ENCODE results near the gene SLC4A2. TPM values are rescaled to one million over a fixed set of nuclear protein-coding genes. Genes with fewer than 3 reads are reported as not detected.
A peak's percentile ranks its signal among the peaks of the same experiment; 100 is the strongest.

Gene SLC4A2
- total RNA-seq, 2 donors from 2014 or later = 114 to 135 TPM

DNA sequence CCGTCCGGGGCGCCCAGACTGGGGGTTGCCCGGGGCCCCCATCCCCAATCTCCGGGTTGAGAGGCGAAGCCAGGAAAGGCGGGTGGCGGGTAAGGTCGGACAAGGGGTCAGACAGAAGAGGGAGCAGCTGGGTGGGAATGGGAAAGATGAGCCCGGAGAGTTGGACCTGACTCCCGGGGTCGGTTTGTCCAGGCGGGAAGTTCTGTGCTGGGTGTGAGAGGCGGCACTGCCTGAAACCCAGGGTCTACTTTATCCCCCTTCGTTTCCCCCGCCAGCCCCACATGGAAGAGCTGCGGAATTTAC is 675 bp downstream of the SLC4A2 start:
- H3K27ac Mint-ChIP-seq = peak overlapping the region; percentile 95
- H3K9me3 Mint-ChIP-seq = no peaks in the 10 kb centered on the region
- H3K36me3 Mint-ChIP-seq (ENCODE audit: low read depth) = peaks cover 29% of the 10 kb centered on the region
- no peaks in the 10 kb centered on the region for H3K27me3 Mint-ChIP-seq
- ATAC-seq (replicated peaks) = no peak
- peak overlapping the region; percentile 95 for H3K4me3 Mint-ChIP-seq
- peaks cover 21% of the 10 kb centered on the region for H3K4me1 Mint-ChIP-seq

DNA sequence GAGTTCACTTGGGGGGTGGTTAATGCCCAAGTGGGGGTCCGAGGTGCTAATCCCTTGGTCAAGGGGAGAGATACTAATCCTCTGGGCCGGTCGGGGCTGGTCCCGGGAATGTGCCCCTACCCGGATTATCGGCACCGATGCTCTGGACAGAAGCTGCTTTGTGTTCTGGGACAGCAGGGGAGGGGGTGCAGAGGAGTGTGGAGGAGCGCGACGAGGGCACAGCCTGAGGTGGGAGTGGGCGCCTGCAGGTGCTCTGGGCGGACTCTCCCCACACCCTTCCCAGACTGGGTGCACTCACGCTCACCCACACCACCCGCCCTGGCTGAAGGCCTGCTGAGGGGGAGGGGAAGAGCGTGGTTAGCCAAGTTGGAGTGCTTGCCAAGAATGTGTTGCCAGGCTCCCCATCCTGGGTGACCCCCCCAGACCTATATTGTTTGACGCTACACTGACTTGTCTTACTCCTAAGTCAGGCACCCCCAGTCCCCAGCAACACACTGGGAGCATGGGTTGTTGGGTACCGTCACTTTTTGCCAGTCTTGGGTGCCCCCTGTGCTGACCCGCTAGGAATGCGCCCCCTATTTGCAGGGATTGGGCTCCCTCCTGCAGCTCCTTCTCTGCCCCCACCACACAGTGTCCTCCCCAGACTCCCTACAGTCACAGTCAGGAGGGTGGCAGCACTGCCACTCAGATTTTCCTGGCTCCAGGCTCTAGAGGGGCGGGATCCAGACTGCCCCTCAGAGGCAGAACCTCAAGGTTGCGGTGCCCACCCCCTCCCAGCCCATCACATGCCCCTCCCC is 1.2 kb downstream of the SLC4A2 start:
- no peaks in the 10 kb centered on the region for H3K9me3 Mint-ChIP-seq
- peaks cover 35% of the 10 kb centered on the region for H3K36me3 Mint-ChIP-seq (ENCODE audit: low read depth)
- no peak for ATAC-seq (replicated peaks)
- H3K27ac Mint-ChIP-seq = peak overlapping the region; percentile 95
- peak overlapping the region; percentile 95 for H3K4me3 Mint-ChIP-seq
- H3K4me1 Mint-ChIP-seq = peaks cover 21% of the 10 kb centered on the region
- no peaks in the 10 kb centered on the region for H3K27me3 Mint-ChIP-seq

DNA sequence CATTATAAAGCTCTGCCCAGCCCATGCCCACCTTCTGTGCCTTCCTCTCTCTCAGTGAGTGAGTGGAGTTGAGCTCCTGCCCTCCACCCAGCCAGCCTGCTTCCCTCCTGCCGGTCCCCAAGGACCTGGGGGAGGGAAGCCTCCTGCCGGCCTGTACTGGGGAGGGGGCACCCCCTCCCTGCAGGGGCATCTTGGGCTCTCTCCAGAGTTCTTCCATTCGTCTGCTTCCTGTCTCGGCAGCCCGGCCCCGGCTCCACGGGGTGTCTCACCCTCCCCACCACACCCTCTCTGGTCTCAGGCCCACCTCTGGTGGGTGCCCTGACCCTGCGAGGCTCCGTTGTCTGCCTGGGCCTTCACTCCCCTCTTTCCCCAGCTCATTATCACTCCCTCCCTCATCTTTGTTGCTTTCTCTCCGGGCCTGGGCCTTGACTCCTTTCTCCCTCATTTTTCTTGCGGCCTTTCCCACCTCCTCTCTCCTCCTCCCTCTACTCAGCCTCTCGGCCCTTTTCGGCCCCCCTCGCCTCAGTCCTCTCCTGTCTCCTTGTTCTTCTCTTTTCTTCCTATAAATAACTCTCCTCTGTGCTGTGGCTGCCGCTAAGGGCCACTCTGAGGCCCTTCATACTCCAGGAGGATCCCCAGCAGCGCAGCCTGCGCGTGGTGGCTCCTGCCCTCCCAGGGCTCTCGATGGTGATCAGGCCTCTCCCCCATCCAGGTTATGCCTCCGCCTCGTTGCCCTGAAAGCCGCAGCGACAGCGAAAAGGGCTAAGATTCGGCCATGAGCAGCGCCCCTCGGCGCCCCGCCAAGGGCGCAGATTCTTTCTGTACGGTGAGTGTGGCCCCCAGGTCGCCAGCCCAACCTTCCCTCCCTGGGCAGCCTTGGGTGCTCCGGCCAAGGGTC is 2.1 kb downstream of the SLC4A2 start:
- no peak for ATAC-seq (replicated peaks)
- H3K36me3 Mint-ChIP-seq (ENCODE audit: low read depth) = peaks cover 37% of the 10 kb centered on the region
- H3K4me3 Mint-ChIP-seq = peak overlapping the region; percentile 95
- H3K27ac Mint-ChIP-seq = peak overlapping the region; percentile 25
- H3K4me1 Mint-ChIP-seq = peaks cover 21% of the 10 kb centered on the region
- H3K9me3 Mint-ChIP-seq = no peaks in the 10 kb centered on the region
- no peaks in the 10 kb centered on the region for H3K27me3 Mint-ChIP-seq

DNA sequence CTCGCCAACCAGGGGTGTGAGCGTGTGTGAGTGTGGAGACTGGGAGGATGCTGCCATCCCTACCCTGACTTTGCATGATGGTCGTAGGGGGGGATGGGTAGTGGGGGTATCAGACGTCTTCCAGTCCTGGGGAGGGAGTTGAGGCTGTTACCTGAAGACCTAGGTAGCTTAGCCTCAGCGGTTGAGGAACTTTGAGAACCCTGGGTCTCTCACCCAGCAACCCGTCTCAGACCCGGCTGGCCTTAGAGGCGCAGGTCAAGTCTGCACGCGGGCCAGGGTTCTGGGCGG is 2.7 kb downstream of the SLC4A2 start:
- ATAC-seq (replicated peaks) = no peak
- Mint-ChIP-seq H3K4me1 (peaks cover 18% of the 10 kb centered on the region), H3K9me3 (no peaks in the 10 kb centered on the region), H3K27ac (peak overlapping the region; percentile 25), H3K4me3 (peak overlapping the region; percentile 95), H3K27me3 (no peaks in the 10 kb centered on the region), H3K36me3 (ENCODE audit: low read depth) (peaks cover 42% of the 10 kb centered on the region)

DNA sequence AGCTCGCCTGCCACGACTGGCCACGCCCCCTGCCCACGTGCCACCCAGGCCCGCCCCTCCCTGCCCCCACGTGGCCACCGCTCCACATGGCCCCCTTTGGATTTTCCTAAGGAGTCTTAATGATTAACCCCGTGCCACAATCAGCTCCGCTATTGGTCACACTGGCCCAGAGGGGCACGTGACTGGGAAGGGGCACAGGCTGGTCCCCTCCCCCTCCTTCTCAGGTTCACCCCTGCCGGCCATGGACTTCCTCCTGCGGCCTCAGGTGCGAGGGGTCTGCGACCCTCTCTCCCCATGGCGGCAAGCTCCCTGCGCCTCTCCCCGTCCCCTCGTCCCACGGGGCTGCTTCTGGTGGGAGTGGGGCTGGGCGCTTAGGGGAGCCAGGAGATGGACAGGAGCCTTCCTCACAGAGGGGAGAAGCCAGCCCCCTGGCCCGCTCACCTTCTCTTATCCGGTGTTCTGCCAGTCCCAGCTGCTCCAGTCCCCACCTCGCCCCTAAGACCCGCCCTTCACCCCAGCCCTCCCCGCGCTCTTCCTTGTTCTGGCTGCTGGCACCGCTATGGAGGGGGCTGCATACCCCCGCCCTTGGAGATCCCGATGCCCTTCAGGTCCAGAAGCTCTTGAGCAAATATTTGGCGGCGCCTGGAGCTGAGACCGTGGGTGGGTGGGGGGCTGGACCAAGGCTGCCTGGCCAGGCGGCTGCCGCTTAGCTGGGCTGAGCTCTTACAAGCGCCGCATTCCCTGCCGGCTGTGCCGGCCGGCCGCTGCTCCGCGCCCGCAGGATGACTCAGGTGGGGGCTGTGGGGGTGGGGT is 3.2 kb downstream of the SLC4A2 start:
- peaks cover 47% of the 10 kb centered on the region for H3K36me3 Mint-ChIP-seq (ENCODE audit: low read depth)
- H3K27ac Mint-ChIP-seq = no peak overlapping the region

DNA sequence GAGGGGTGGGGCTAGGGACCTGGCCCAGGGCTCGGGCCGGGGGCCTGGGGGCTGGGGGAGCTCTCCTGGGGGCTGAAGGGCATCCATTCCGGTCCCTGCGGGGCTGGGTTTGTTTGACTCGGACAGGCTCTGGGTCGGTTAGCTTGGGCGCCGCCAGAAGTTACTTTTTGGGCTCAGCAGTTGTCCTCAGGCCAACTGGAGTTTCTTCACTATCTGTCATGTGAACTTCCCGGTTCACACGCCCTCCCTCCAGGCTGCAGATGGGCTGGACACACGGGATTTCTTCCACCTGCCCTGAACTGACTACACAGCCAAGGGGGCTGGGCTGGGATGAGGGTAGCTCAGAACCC is 3.8 kb downstream of the SLC4A2 start:
- no peak overlapping the region for H3K27ac Mint-ChIP-seq
- no peak for ATAC-seq (replicated peaks)
- H3K9me3 Mint-ChIP-seq = no peaks in the 10 kb centered on the region
- H3K27me3 Mint-ChIP-seq = no peaks in the 10 kb centered on the region
- H3K4me1 Mint-ChIP-seq = peaks cover 12% of the 10 kb centered on the region
- H3K4me3 Mint-ChIP-seq = no peak overlapping the region
- peaks cover 53% of the 10 kb centered on the region for H3K36me3 Mint-ChIP-seq (ENCODE audit: low read depth)

More for the DNA sequence above, 3.2 kb downstream of the SLC4A2 start:
- H3K9me3 Mint-ChIP-seq = no peaks in the 10 kb centered on the region
- peaks cover 12% of the 10 kb centered on the region for H3K4me1 Mint-ChIP-seq
- H3K27me3 Mint-ChIP-seq = no peaks in the 10 kb centered on the region
- no peak overlapping the region for H3K4me3 Mint-ChIP-seq
- ATAC-seq (replicated peaks) = no peak

DNA sequence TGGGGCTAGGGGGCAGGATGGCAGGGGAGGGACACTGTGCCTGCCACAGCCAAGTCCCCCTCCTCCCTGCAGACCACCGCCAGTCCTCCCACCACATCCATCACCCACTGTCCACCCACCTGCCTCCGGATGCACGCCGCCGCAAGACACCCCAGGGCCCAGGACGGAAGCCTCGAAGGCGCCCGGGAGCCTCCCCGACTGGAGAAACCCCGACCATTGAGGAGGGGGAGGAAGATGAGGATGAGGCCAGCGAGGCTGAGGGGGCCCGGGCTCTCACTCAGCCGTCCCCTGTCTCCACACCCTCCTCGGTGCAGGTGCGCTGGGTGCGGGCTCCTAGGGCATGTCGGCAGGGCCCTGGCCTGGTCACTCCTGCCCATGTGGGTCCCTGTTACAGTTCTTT is 5.1 kb downstream of the SLC4A2 start:
- no peaks in the 10 kb centered on the region for H3K27me3 Mint-ChIP-seq
- peaks cover 12% of the 10 kb centered on the region for H3K4me1 Mint-ChIP-seq
- H3K27ac Mint-ChIP-seq = no peak overlapping the region
- no peak overlapping the region for H3K4me3 Mint-ChIP-seq
- ATAC-seq (replicated peaks) = no peak
- peaks cover 66% of the 10 kb centered on the region for H3K36me3 Mint-ChIP-seq (ENCODE audit: low read depth)
- no peaks in the 10 kb centered on the region for H3K9me3 Mint-ChIP-seq

DNA sequence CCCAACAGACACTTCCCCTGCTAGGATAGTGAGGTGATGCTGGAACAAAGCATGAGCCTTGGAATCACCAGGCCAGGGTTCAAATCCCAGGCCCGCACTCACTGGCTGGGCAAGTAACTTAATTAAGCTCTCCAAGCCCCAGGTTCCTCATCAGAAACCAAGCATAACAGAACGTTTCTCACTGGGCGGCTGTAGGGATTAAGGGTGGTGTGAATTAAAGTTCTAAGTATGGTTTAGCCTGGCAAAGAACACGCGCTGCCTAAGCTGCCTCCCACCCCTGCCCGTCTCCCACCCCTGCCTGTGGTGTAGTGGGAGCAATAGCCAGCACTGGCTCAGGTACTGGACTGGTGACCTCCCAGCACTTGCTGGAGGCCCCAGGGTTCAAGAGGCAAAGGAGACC is 5.6 kb downstream of the SLC4A2 start:
- H3K4me3 Mint-ChIP-seq = no peak overlapping the region
- H3K27me3 Mint-ChIP-seq = no peaks in the 10 kb centered on the region
- H3K36me3 Mint-ChIP-seq (ENCODE audit: low read depth) = peaks cover 67% of the 10 kb centered on the region
- peaks cover 12% of the 10 kb centered on the region for H3K4me1 Mint-ChIP-seq
- peak overlapping the region; percentile 65 for H3K27ac Mint-ChIP-seq
- no peaks in the 10 kb centered on the region for H3K9me3 Mint-ChIP-seq
- ATAC-seq (replicated peaks) = no peak

DNA sequence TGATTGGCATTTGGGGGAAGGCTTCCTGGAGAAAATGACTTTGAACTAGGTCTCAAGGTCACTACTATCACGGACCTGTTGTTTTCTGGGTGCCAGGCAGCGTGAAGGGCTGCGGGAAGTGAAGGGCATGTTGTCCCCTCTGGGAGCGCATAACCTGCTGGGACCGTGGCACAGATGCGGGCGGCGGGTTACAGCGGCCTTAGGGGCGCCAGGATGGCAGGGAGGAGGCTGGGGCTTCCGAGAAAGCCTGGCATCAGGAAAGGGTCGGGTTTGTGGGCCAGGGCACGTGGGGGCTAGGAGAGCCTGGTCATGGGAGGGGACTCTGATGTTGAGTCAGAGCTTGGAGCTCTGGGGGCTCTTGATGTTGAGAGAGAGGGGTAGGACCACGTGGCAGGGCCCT is 6.1 kb downstream of the SLC4A2 start:
- no peaks in the 10 kb centered on the region for H3K27me3 Mint-ChIP-seq
- H3K4me1 Mint-ChIP-seq = peaks cover 12% of the 10 kb centered on the region
- no peak for ATAC-seq (replicated peaks)
- peaks cover 70% of the 10 kb centered on the region for H3K36me3 Mint-ChIP-seq (ENCODE audit: low read depth)
- H3K27ac Mint-ChIP-seq = peak overlapping the region; percentile 65
- H3K4me3 Mint-ChIP-seq = no peak overlapping the region
- H3K9me3 Mint-ChIP-seq = no peaks in the 10 kb centered on the region

DNA sequence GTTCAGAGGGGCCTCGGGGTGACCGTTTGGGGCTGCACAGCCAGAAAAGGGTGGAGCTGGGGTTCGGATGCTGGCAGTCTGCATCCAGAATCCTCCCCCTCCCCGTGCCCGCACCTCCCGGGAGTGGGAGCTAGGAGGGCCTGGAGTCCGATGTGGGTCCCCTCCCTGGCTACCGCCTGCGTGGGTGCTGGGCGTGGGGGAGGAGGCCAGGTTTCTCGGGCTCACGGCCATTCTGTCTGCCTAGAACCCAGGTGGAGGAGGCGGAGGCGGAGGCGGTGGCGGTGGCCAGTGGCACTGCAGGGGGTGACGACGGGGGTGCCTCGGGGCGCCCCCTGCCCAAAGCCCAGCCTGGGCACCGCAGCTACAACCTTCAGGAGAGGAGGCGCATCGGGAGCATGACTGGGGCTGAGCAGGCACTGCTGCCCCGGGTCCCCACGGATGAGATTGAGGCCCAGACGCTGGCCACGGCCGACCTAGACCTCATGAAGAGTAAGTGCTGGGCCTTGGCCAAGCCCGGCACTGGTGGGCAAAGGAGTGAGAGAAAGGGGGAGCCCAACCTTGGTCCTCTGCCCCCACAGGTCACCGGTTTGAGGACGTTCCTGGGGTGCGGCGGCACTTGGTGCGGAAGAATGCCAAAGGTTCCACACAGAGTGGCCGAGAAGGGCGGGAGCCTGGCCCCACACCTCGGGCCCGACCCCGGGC is 7.0 kb downstream of the SLC4A2 start:
- ATAC-seq (replicated peaks) = no peak
- Mint-ChIP-seq H3K27me3 (no peaks in the 10 kb centered on the region), H3K9me3 (no peaks in the 10 kb centered on the region), H3K4me3 (no peak overlapping the region), H3K27ac (no peak overlapping the region), H3K4me1 (peaks cover 5% of the 10 kb centered on the region), H3K36me3 (ENCODE audit: low read depth) (peaks cover 73% of the 10 kb centered on the region)

DNA sequence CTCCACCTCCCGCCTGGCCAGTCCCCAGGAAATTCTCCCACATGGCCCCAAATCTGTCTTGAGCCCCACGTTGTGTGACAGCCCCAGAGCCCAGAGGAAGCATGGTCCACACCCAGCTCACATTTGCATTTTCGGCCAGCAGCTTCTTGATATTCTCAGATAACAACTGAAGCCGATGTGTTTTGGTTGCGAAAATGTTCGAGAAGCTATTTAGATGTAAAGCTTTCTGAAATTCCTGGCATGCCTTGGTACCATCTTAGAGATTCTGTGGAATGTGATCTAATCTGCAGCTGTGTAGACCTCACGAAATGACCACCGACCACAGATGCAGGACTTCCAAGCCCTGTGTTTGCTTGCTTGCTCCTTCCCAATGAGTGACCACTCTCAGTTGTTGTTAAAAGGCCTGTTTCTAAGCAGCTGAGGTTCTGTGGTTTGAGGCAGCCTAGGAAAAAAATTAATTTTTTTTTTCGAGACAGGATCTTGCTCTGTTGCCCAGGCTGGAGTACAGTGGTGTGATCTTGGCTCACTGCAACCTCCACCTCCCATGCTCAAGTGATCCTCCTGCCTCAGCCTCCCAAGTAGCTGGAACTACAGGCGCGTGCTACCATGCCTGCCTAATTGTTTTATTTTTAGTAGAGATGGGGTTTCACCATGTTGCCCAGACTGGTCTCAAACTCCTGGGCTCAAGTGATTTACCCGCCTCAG is 8.8 kb downstream of the SLC4A2 start:
- no peak overlapping the region for H3K4me3 Mint-ChIP-seq
- no peaks in the 10 kb centered on the region for H3K27me3 Mint-ChIP-seq
- ATAC-seq (replicated peaks) = no peak
- H3K27ac Mint-ChIP-seq = no peak overlapping the region
- H3K36me3 Mint-ChIP-seq (ENCODE audit: low read depth) = peaks cover 77% of the 10 kb centered on the region
- H3K4me1 Mint-ChIP-seq = no peaks in the 10 kb centered on the region
- H3K9me3 Mint-ChIP-seq = no peaks in the 10 kb centered on the region

DNA sequence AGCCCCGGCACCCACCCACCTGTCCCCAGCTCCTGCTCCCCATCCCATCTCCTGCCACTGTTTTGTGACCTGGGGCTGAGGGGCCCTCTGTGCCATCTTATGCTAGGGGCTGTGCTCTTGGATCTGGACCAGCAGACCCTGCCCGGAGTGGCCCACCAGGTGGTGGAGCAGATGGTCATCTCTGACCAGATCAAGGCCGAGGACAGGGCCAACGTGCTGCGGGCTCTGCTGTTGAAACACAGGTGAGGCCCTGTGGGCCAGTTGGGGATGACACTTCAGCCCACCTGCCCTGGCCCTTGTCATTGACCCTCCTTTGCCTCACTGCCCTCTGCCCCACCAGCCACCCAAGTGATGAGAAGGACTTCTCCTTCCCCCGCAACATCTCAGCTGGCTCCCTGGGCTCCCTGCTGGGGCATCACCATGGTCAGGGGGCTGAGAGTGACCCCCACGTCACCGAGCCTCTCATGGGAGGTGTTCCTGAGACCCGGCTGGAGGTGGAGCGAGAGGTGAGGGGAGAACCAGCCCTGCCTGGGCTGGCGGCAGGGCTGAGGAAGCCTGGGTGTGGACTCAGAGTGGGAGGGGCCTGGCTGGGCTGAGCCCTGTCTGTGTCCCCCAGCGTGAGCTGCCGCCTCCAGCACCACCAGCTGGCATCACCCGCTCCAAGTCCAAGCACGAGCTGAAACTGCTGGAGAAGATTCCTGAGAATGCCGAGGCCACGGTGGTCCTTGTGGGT is 10.6 kb downstream of the SLC4A2 start:
- Mint-ChIP-seq H3K4me3 (no peak overlapping the region), H3K9me3 (no peaks in the 10 kb centered on the region), H3K36me3 (ENCODE audit: low read depth) (peaks cover 76% of the 10 kb centered on the region), H3K4me1 (no peaks in the 10 kb centered on the region), H3K27ac (no peak overlapping the region), H3K27me3 (no peaks in the 10 kb centered on the region)
- no peak for ATAC-seq (replicated peaks)

DNA sequence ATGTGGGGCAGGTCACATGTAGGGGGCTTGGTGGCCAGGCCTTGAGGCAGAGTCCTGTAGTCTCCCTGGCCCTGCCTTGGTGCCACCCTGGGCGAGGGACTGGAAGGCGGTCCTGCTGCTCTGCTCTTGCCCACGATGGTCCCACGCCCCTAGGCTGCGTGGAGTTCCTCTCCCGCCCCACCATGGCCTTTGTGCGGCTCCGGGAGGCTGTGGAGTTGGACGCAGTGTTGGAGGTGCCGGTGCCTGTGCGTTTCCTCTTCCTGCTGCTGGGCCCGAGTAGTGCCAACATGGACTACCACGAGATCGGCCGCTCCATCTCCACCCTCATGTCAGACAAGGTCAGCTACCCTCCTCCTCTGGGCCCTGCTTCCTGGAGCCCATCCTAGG is 11.2 kb downstream of the SLC4A2 start:
- Mint-ChIP-seq H3K36me3 (ENCODE audit: low read depth) (peaks cover 76% of the 10 kb centered on the region), H3K4me3 (no peak overlapping the region), H3K9me3 (no peaks in the 10 kb centered on the region), H3K27me3 (no peaks in the 10 kb centered on the region), H3K27ac (no peak overlapping the region), H3K4me1 (no peaks in the 10 kb centered on the region)
- no peak for ATAC-seq (replicated peaks)
